Neural cell (in vitro differentiated cells): ENCODE data around the gene ANO4.

ENCODE experiments used
- POLR2AphosphoS5 ChIP-seq: IDR thresholded peaks from 2 replicates; pipeline ENCODE4 v1.6.1; 2012
- TF ChIP-seq, protein P1 (sequence below): fragments of 450-650 bp; IDR thresholded peaks from 2 replicates; pipeline ENCODE4 v1.5.1; 2014; ENCODE audit warnings: antibody characterized with exemption, mild to moderate bottlenecking, moderate library complexity; ENCODE audit not compliant: poor library complexity, severe bottlenecking

DNA sequence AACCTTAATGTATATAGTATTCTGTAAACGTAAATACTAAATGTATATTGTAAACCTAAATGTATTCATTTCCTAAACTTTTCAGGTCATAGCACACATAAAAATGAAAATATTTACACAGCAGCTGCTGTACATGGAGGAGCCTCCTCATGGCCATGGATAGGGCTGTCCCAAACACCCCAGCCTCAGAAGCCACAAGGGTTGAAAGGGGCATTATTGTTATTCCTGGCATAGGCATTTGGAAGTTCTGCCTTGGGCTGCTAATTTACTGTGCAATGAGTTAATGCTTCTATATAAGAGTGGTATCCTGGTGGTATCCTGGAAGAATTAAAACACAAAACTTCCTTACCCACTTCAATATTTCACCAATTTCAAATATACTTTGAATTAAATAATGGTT is 256.1 kb downstream of the ANO4 start:
- TF ChIP-seq, protein P1, sequence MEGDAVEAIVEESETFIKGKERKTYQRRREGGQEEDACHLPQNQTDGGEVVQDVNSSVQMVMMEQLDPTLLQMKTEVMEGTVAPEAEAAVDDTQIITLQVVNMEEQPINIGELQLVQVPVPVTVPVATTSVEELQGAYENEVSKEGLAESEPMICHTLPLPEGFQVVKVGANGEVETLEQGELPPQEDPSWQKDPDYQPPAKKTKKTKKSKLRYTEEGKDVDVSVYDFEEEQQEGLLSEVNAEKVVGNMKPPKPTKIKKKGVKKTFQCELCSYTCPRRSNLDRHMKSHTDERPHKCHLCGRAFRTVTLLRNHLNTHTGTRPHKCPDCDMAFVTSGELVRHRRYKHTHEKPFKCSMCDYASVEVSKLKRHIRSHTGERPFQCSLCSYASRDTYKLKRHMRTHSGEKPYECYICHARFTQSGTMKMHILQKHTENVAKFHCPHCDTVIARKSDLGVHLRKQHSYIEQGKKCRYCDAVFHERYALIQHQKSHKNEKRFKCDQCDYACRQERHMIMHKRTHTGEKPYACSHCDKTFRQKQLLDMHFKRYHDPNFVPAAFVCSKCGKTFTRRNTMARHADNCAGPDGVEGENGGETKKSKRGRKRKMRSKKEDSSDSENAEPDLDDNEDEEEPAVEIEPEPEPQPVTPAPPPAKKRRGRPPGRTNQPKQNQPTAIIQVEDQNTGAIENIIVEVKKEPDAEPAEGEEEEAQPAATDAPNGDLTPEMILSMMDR: no peak
- TF ChIP-seq POLR2AphosphoS5: no peak
